A549 (cell line): ENCODE measurements around the gene NUDT6.

ENCODE experiments used
- CTCF ChIP-seq: fragments of >200 bp; sonication (Bioruptor Twin); formaldehyde crosslinking; IDR thresholded peaks from 3 replicates; pipeline ENCODE4 v1.5.1; 2016
- ELK1 ChIP-seq: fragments of 150-350 bp; IDR thresholded peaks from 2 replicates; pipeline ENCODE4 v1.6.1; 2014; ENCODE audit warnings: low read depth, mild to moderate bottlenecking, low read length
- EP300 ChIP-seq, 2 experiments: fragments of >200 bp; sonication (Bioruptor Twin); formaldehyde crosslinking; IDR thresholded peaks; 2 replicates in 1 of 2; 3 replicates in 1 of 2; pipeline ENCODE4 v1.6.1; 2016 to 2017
- KDM5A ChIP-seq: fragments of 200-600 bp; sonication (generic); IDR thresholded peaks from 2 replicates; pipeline ENCODE4 v1.6.1; 2016; ENCODE audit warnings: antibody characterized with exemption, mild to moderate bottlenecking
- POLR2A ChIP-seq: IDR thresholded peaks from 2 replicates; pipeline ENCODE4 v1.6.1; 2012; ENCODE audit warnings: mild to moderate bottlenecking, low read length
- POLR2AphosphoS2 ChIP-seq: conservative IDR thresholded peaks from 2 replicates; pipeline ENCODE4 v1.6.1; 2012; ENCODE audit warnings: low read length, improper control_type of control experiment, inconsistent platforms
- RAD21 ChIP-seq, 2 experiments: fragments of >200 bp in 1 of 2; sonication (Bioruptor Twin) in 1 of 2; formaldehyde crosslinking in 1 of 2; IDR thresholded peaks in 1 of 2; conservative IDR thresholded peaks in 1 of 2; 2 replicates in 1 of 2; 3 replicates in 1 of 2; pipeline ENCODE4 v1.6.1; 2012 to 2018; ENCODE audit warnings: inconsistent platforms in 1 of 2
- RARB ChIP-seq: fragments of 250-450 bp; sonication (Bioruptor Pico); IDR thresholded peaks from 2 replicates; pipeline ENCODE4 v1.8.0; 2021; ENCODE audit warnings: mild to moderate bottlenecking, moderate library complexity
- REST ChIP-seq: fragments of 200-600 bp; sonication (generic); IDR thresholded peaks from 2 replicates; pipeline ENCODE4 v1.6.1; 2016; ENCODE audit warnings: antibody characterized with exemption, mild to moderate bottlenecking, moderate library complexity
- RFX5 ChIP-seq: fragments of 450-650 bp; IDR thresholded peaks from 2 replicates; pipeline ENCODE4 v1.7.1; 2014; ENCODE audit warnings: antibody characterized with exemption, mild to moderate bottlenecking, moderate library complexity

- no peak for TF ChIP-seq ELK1
- no peak for TF ChIP-seq CTCF
- TF ChIP-seq POLR2AphosphoS2: no peak
- no peak for TF ChIP-seq POLR2A
- no peak for TF ChIP-seq RARB (CRISPR knock-in tag)
- no peak for TF ChIP-seq REST
- no peak for TF ChIP-seq RFX5
- no peak for TF ChIP-seq RAD21 (conservative IDR thresholded peaks at IDR 0.05 in 1 of 2, IDR thresholded peaks at IDR 0.05 in 1 of 2)
- TF ChIP-seq EP300 (IDR thresholded peaks at IDR 0.05): no peak
- no peak for TF ChIP-seq KDM5A
Observed at GRCh38 chr4:122921300-122921699, 1.1 kb downstream of the NUDT6 start.
